Astrocyte of the cerebellum (primary cell): ENCODE data around the gene APOC1.

ENCODE experiments used
- DNase-seq: peaks from one replicate; pipeline ENCODE4 v3.0.0-alpha.2; 2011; ENCODE audit warnings: low read depth
- H3K4me3 ChIP-seq: 2 replicates; pipeline ENCODE4 v1.5.1; 2011; ENCODE audit warnings: mild to moderate bottlenecking, low read depth, low read length, moderate library complexity
- CTCF ChIP-seq: IDR thresholded peaks from 2 replicates; pipeline ENCODE4 v1.5.1; 2012; ENCODE audit warnings: low read length, low read depth, moderate library complexity, mild to moderate bottlenecking; ENCODE audit errors: missing control alignments
- in situ Hi-C: cut with HindIII; loops from 2 replicates; pipeline ENCODE4 v1.10.0; 2017; ENCODE audit warnings: low sequenced_read_pairs

The APOC1 gene

GRCh38 chr19:44894946-44895345 lies 19.5 kb upstream of the APOC1 start:
- no peak for DNase-seq
- no peak for TF ChIP-seq CTCF
- in situ Hi-C loops: no loop called here
- H3K4me3 ChIP-seq: no peak overlapping the region

DNA sequence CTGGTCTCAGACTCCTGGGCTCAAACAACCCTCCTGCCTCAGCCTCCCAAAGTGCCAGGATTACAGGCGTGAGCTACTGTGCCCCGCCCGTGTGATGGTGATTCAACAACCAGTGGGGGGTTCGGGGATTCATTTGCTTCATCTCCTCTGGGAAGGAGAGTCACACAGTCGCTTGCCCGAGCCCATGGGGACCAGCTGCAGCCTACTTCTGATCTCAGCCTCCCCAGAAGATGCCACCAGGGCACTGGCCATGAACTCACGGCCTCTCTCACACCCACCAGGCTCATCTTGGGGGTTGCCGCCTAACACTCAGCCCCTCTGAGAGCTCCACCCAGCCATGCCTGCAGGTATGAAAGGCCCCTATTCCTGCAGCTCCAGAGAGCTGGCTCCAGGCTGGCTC lies 16.6 kb upstream of the APOC1 start:
- no peak for TF ChIP-seq CTCF
- in situ Hi-C loops: no loop called here
- no peak overlapping the region for H3K4me3 ChIP-seq
- DNase-seq: no peak

GRCh38 chr19:44900328-44901244 lies 13.8 kb upstream of the APOC1 start:
- no peak for DNase-seq
- in situ Hi-C loops: no loop called here
- TF ChIP-seq CTCF: no peak
- H3K4me3 ChIP-seq: no peak overlapping the region

DNA sequence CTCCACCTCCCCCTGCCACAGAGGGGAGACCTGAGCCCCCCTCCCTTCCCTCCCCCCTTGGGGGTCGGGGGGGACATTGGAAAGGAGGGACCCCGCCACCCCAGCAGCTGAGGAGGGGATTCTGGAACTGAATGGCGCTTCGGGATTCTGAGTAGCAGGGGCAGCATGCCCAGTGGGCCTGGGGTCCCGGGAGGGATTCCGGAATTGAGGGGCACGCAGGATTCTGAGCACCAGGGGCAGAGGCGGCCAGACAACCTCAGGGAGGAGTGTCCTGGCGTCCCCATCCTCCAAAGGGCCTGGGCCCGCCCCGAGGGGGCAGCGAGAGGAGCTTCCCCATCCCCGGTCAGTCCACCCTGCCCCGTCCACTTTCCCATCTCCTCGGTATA lies 11.2 kb upstream of the APOC1 start:
- no peak overlapping the region for H3K4me3 ChIP-seq
- no peak for TF ChIP-seq CTCF
- in situ Hi-C loops: no loop called here
- DNase-seq: no peak

DNA sequence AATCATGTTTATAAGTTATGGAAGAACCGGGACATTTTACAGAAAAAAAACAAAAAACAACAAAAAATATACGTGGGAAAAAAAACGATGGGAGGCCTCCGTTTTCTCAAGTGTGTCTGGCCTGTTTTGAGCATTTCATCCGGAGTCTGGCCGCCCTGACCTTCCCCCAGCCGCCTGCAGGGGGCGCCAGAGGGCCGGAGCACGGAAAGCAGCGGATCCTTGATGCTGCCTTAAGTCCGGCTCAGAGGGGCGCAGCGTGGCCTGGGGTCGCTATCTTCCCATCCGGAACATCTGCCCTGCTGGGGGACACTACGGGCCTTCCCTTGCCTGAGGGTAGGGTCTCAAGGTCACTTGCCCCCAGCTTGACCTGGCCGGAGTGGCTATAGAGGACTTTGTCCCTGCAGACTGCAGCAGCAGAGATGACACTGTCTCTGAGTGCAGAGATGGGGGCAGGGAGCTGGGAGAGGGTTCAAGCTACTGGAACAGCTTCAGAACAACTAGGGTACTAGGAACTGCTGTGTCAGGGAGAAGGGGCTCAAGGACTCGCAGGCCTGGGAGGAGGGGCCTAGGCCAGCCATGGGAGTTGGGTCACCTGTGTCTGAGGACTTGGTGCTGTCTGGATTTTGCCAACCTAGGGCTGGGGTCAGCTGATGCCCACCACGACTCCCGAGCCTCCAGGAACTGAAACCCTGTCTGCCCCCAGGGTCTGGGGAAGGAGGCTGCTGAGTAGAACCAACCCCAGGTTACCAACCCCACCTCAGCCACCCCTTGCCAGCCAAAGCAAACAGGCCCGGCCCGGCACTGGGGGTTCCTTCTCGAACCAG lies 10.6 kb upstream of the APOC1 start:
- DNase-seq: no peak
- no peak overlapping the region for H3K4me3 ChIP-seq
- in situ Hi-C loops: no loop called here
- TF ChIP-seq CTCF: peak; percentile 97

- no peak for DNase-seq
- in situ Hi-C loops: no loop called here
- TF ChIP-seq CTCF: peak; percentile 16
- H3K4me3 ChIP-seq: no peak overlapping the region
Measured at GRCh38 chr19:44904426-44904994, 9.9 kb upstream of the APOC1 start.
